Smooth muscle cell (in vitro differentiated cells): ENCODE results near the gene PGBD5. TPM values are rescaled to one million over a fixed set of nuclear protein-coding genes. Genes with fewer than 3 reads are reported as not detected.

Experiments
- DNase-seq: peaks from one replicate; lab custom pipeline; 2025; ENCODE audit not compliant: unreplicated experiment; lab: John Stamatoyannopoulos, UW
- H2AFZ ChIP-seq: fragments of 200-600 bp; sonication (generic); 2 replicates; pipeline ENCODE4 v1.6.0; 2016; ENCODE audit warnings: antibody characterized with exemption, low read depth, mild to moderate bottlenecking
- H3F3A ChIP-seq: fragments of 200-600 bp; sonication (generic); 2 replicates; pipeline ENCODE4 v1.6.0; 2017; ENCODE audit warnings: antibody characterized with exemption, low read depth
- H3K27ac ChIP-seq: fragments of 200-600 bp; sonication (generic); 2 replicates; pipeline ENCODE4 v1.5.1; 2016; ENCODE audit warnings: low read depth, mild to moderate bottlenecking
- H3K27me3 ChIP-seq: fragments of 200-600 bp; sonication (generic); 2 replicates; pipeline ENCODE4 v1.6.1; 2016; ENCODE audit warnings: low read depth, mild to moderate bottlenecking
- H3K36me3 ChIP-seq: fragments of 200-600 bp; sonication (generic); 2 replicates; pipeline ENCODE4 v1.5.1; 2016; ENCODE audit warnings: low read depth
- H3K4me1 ChIP-seq: fragments of 200-600 bp; sonication (generic); 2 replicates; pipeline ENCODE4 v1.5.1; 2016; ENCODE audit warnings: low read depth
- H3K4me2 ChIP-seq: fragments of 200-600 bp; sonication (generic); 2 replicates; pipeline ENCODE4 v1.6.0; 2016; ENCODE audit warnings: mild to moderate bottlenecking
- H3K4me3 ChIP-seq: fragments of 200-600 bp; sonication (generic); 2 replicates; pipeline ENCODE4 v1.5.1; 2016; ENCODE audit warnings: mild to moderate bottlenecking
- H3K79me2 ChIP-seq: fragments of 200-600 bp; sonication (generic); 2 replicates; pipeline ENCODE4 v1.6.0; 2016; ENCODE audit warnings: low read depth, mild to moderate bottlenecking
- H3K9ac ChIP-seq: fragments of 200-600 bp; sonication (generic); 2 replicates; pipeline ENCODE4 v1.6.0; 2016; ENCODE audit warnings: low read depth
- H3K9me3 ChIP-seq: fragments of 200-600 bp; sonication (generic); replicated peaks from 2 replicates; pipeline ENCODE4 v1.5.1; 2016; ENCODE audit warnings: low read depth
- H4K20me1 ChIP-seq: fragments of 200-600 bp; sonication (generic); 2 replicates; pipeline ENCODE4 v1.6.0; 2016; ENCODE audit warnings: low read depth
- CTCF ChIP-seq: fragments of 200-600 bp; sonication (generic); IDR thresholded peaks from 2 replicates; pipeline ENCODE4 v1.5.1; 2017; ENCODE audit warnings: borderline replicate concordance, mild to moderate bottlenecking, antibody characterized with exemption; ENCODE audit not compliant: insufficient read depth, poor library complexity, severe bottlenecking
- WGBS: methylation state at CpG from one replicate; pipeline ENCODE4 v1.1.7; 2016; ENCODE audit warnings: low lambda C conversion rate; 5-methylcytosine and 5-hydroxymethylcytosine counted together
- polyA plus RNA-seq: library from polyadenylated mRNA; unstranded; fragments of >200 nt; fragmentation: Nextera tagmentation; extraction: Ambion mirVana; gene quantifications from 2 replicates; pipeline ENCODE4 v1.2.1, GENCODE V29; 2016
- total RNA-seq: library from RNA; depleted of rRNA; stranded (reverse); fragments of >200 nt; gene quantifications from 2 replicates; pipeline ENCODE4 v1.2.3, GENCODE V29; 2014

Gene PGBD5
- total and polyA plus RNA-seq, 2 experiments from 2014 or later = 0.83 to 0.94 TPM

GRCh38 chr1:230368363-230368762 lies 57.8 kb downstream of the PGBD5 start:
- Histone ChIP-seq H3K36me3 (no peaks in the 10 kb centered on the region), H3K27ac (no peak overlapping the region), H3F3A (no peaks in the 10 kb centered on the region), H3K4me2 (no peak overlapping the region), H3K79me2 (no peaks in the 10 kb centered on the region), H4K20me1 (no peaks in the 10 kb centered on the region), H3K4me1 (no peaks in the 10 kb centered on the region), H2AFZ (no peak overlapping the region), H3K9me3 (no peaks in the 10 kb centered on the region), H3K4me3 (no peak overlapping the region), H3K9ac (no peak overlapping the region), H3K27me3 (no peaks in the 10 kb centered on the region)
- 93% methylated on average over 5 of the region's 5 CpGs for WGBS
- no peak for DNase-seq
- TF ChIP-seq CTCF = no peak

GRCh38 chr1:230366504-230366915 lies 59.6 kb downstream of the PGBD5 start:
- Histone ChIP-seq H3K9ac (no peak overlapping the region), H3K4me3 (no peak overlapping the region), H3F3A (no peaks in the 10 kb centered on the region), H3K27ac (no peak overlapping the region), H3K4me2 (peak overlapping the region; percentile 28), H3K79me2 (no peaks in the 10 kb centered on the region), H3K4me1 (no peaks in the 10 kb centered on the region), H2AFZ (no peak overlapping the region), H3K9me3 (no peaks in the 10 kb centered on the region), H3K27me3 (no peaks in the 10 kb centered on the region), H4K20me1 (no peaks in the 10 kb centered on the region), H3K36me3 (no peaks in the 10 kb centered on the region)
- WGBS = 37% methylated on average over 7 of the region's 7 CpGs
- TF ChIP-seq CTCF = no peak
- DNase-seq = no peak

GRCh38 chr1:230365723-230366307 lies 60.3 kb downstream of the PGBD5 start:
- H3K27me3 ChIP-seq = no peaks in the 10 kb centered on the region
- H3K4me2 ChIP-seq = no peak overlapping the region
- H3F3A ChIP-seq = no peaks in the 10 kb centered on the region
- no peaks in the 10 kb centered on the region for H3K36me3 ChIP-seq
- no peak overlapping the region for H3K4me3 ChIP-seq
- H3K9ac ChIP-seq = no peak overlapping the region
- H3K4me1 ChIP-seq = no peaks in the 10 kb centered on the region
- no peak for DNase-seq
- H3K9me3 ChIP-seq = no peaks in the 10 kb centered on the region
- no peaks in the 10 kb centered on the region for H3K79me2 ChIP-seq
- H3K27ac ChIP-seq = no peak overlapping the region
- 87% methylated on average over 3 of the region's 3 CpGs for WGBS
- H2AFZ ChIP-seq = no peak overlapping the region
- TF ChIP-seq CTCF = no peak
- H4K20me1 ChIP-seq = no peaks in the 10 kb centered on the region

GRCh38 chr1:230362949-230363348 lies 63.2 kb downstream of the PGBD5 start:
- no peaks in the 10 kb centered on the region for H3K36me3 ChIP-seq
- H3K4me2 ChIP-seq = no peak overlapping the region
- H2AFZ ChIP-seq = no peak overlapping the region
- no peaks in the 10 kb centered on the region for H3K79me2 ChIP-seq
- no peaks in the 10 kb centered on the region for H4K20me1 ChIP-seq
- no peak overlapping the region for H3K9ac ChIP-seq
- no peak for DNase-seq
- H3K27ac ChIP-seq = no peak overlapping the region
- WGBS = 97% methylated on average over 8 of the region's 8 CpGs
- no peaks in the 10 kb centered on the region for H3F3A ChIP-seq
- H3K4me1 ChIP-seq = no peaks in the 10 kb centered on the region
- H3K27me3 ChIP-seq = no peaks in the 10 kb centered on the region
- no peak overlapping the region for H3K4me3 ChIP-seq
- no peaks in the 10 kb centered on the region for H3K9me3 ChIP-seq
- TF ChIP-seq CTCF = no peak
